KBM-7 (cell line): ENCODE results near the gene USF2.

Experiments used
- DNase-seq: peaks from one replicate; pipeline ENCODE4 v3.0.0-alpha.2; 2015
- in situ Hi-C: fragments of 300-500 bp; cut with MboI; formaldehyde crosslinking; loops from 2 replicates; pipeline ENCODE4 v1.14.3; 2020; ENCODE audit warnings: low sequenced_read_pairs, low pct_unique_long_range_greater_than_20kb, mixed read lengths

Gene USF2

DNA sequence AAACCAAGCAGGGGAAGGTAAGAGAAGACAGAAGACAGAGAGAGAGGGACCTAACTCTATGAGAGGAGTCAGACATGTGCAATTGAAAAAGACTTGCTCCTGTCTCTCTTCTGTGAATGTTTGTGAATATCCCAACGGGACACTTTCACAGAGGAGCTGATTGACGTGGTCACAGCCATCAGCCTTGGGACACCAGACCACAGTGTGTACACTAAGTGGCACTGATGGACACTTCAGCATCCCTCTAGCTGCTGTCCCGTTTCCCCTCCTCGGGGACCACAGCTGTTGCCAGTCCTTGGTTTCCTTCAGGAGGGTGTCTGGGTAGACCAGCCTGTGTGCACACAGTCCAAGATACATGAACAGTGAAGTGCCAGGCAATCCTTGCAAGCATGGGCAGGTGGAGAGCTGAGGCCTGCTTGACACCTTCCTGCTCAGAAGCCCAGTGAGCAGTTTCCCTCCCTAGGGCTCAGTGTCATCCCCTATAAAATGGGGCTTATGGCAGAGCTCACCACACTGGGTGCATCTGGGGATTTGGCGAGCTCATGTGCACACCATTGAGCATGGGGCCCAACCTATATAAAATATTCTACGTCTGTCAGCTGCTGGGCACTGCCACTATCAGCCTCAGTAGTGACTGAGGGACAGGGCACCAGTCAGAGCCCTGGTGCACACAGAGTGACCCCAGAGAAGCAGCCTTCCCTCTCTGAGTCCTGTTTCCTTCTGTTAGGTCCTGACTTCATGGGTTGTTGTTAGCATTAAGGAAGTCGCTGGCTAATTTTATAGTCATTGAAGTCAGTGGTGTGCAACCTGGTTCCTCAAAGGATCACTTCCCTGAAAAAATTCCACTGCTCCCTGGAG lies 4.3 kb upstream of the USF2 start:
- in situ Hi-C loops: no loop called here
- DNase-seq: peak; percentile 59

- DNase-seq: no peak
These were observed 3.4 kb upstream of the USF2 start for GRCh38 chr19:35265126-35265899.

DNA sequence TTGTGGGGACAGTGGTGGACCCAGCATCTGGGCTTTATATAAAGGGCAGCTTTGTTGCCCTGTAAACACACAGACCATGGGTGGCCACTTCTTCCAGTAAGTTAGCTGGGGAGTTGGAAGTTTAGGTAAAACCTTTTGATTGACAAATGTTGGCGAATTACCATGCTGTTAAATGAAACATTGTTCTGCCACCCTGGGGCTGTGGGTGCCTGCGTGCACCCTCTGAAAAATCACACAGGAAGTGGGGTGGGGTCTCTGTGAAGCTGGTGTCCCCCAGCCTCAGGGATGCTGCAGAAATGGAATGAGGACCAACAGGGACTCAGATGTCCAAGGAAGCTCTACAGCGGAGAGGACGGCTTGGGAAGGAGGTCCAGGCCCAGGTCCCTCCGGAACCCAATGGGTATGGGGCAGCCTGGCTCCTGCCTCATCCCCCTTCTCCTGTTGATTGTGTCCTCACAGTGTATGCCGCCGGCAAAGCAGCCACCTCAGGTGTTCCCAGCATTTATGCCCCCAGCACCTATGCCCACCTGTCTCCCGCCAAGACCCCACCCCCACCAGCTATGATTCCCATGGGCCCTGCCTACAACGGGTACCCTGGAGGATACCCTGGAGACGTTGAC lies 2.8 kb upstream of the USF2 start:
- in situ Hi-C loops: no loop called here
- no peak for DNase-seq

More at GRCh38 chr19:35265126-35265899, 3.4 kb upstream of the USF2 start:
- in situ Hi-C loops: no loop called here

DNA sequence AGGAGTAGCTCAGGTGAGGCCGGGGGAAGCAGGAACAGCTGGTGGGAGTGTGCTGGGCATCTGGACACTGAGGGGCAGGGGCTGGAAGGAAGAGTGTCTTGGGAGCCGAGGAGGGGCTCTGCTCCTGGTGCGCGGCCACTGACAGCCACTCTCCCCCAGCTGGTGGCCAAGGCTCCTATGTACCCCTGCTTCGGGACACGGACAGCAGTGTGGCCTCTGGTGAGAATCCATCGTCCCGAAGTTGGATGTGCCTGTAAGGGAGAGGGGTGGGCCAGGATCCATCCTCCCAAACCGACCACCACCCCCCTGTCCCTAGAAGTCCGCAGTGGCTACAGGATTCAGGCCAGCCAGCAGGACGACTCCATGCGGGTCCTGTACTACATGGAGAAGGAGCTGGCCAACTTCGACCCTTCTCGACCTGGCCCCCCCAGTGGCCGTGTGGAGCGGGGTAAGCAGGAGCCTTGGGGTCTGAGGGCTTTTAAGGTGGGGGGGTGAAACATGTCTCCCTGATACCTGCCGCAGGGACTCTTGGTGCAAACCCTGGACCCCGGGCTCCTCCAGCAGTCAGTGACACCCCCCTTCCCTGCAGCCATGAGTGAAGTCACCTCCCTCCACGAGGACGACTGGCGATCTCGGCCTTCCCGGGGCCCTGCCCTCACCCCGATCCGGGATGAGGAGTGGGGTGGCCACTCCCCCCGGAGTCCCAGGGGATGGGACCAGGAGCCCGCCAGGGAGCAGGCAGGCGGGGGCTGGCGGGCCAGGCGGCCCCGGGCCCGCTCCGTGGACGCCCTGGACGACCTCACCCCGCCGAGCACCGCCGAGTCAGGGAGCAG lies 2.0 kb upstream of the USF2 start:
- in situ Hi-C loops: no loop called here
- DNase-seq: no peak

DNA sequence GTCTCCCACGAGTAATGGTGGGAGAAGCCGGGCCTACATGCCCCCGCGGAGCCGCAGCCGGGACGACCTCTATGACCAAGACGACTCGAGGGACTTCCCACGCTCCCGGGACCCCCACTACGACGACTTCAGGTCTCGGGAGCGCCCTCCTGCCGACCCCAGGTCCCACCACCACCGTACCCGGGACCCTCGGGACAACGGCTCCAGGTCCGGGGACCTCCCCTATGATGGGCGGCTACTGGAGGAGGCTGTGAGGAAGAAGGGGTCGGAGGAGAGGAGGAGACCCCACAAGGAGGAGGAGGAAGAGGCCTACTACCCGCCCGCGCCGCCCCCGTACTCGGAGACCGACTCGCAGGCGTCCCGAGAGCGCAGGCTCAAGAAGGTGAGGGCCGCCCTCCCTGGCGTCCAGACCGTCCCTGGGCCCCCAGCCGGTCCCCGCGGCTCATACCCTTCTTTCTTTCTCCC lies 1.4 kb upstream of the USF2 start:
- in situ Hi-C loops: no loop called here
- no peak for DNase-seq

DNA sequence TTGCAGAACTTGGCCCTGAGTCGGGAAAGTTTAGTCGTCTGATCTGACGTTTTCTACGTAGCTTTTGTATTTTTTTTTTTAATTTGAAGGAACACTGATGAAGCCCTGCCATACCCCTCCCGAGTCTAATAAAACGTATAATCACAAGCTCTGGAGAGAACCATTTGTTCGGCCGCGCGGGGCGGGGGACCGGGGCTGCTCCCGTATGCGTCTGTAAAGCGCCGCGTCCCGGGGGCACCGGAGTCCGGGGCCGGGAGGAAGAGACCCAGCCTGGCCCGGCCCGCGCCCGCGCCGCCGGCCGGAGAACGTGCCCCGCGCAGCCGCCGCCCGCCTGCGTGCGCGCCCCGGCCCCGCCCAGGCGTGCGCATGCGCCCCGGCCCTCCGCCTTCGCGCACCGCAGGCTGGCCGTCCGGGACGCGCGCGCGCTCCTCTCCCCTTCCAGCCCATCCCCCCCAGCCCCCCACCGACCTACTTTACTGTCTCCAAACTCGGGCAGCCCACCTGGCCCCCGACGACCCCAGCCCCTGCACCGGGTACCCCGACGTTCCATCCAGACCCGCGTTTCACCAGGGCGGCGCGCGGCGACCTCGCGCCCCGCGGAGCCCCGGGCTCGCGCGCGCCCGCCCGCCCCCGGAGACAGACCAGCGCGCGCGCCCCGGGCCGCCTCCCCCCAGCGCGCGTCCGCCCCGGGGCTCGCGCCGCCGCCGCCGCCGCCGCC lies 785 bp upstream of the USF2 start:
- DNase-seq: peak; percentile 55
- in situ Hi-C loops: no loop called here

GRCh38 chr19:35269438-35270117 lies 816 bp downstream of the USF2 start:
- in situ Hi-C loops: no loop called here

GRCh38 chr19:35270381-35270811 lies 1.6 kb downstream of the USF2 start:
- in situ Hi-C loops: no loop called here
- no peak for DNase-seq

More at GRCh38 chr19:35269438-35270117, 816 bp downstream of the USF2 start:
- peak; percentile 78 for DNase-seq

DNA sequence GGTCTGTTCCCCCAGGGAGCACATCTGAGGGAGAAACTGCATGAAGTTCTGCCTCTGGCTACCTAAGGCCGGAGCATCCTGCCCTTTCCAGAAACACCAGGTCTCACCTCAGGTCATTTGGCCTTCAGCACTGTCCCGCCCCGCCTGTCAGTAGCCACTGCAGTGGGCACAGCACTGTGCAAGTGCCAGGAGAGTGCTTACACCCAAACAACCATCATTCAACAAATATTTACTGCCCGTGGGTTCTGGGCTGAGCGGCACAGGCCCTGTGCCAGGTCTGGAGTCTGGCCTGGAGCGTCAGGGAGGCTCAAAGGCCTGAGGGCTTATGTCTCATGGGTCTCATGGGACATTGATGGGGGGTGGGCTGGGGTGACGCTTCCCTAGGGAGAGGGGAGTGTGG lies 2.8 kb downstream of the USF2 start:
- in situ Hi-C loops: no loop called here
- DNase-seq: no peak

DNA sequence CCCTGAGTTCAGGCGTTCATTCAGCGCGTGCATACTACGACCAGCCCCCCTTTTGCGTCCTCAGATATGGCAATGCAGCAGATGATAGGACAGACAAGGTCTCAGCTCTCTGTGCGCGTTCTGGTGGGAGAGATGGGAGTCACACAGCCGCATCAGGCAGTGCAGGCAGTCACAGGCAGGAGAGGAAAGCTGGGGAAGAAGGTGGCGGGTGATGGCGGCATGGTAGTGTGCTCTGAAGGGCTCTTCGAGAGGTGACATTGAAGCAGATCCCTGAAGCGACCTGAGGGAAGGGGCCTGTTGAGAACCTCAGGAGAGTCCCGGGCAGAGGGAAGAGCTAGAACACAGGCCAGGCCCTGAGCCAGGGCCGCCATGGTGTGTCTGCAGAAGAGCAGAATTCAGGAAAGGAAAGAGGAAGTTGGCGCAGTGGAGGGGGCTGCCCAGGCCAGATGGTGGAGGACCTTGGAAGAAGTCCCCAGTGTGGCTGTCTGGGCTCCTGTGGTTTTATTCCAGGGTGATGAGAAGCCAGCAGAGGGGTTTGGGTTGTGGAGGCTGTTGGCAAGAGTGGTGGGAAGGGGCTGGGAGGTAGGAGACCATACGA lies 3.5 kb downstream of the USF2 start:
- in situ Hi-C loops: no loop called here
- DNase-seq: peak; percentile 87

GRCh38 chr19:35272954-35273649 lies 4.3 kb downstream of the USF2 start:
- in situ Hi-C loops: no loop called here
- DNase-seq: no peak

- in situ Hi-C loops: no loop called here
- DNase-seq: no peak
These were observed 5.0 kb downstream of the USF2 start for GRCh38 chr19:35273686-35274259.

- DNase-seq: no peak
- in situ Hi-C loops: no loop called here
These were observed 5.6 kb downstream of the USF2 start for GRCh38 chr19:35274323-35274722.

DNA sequence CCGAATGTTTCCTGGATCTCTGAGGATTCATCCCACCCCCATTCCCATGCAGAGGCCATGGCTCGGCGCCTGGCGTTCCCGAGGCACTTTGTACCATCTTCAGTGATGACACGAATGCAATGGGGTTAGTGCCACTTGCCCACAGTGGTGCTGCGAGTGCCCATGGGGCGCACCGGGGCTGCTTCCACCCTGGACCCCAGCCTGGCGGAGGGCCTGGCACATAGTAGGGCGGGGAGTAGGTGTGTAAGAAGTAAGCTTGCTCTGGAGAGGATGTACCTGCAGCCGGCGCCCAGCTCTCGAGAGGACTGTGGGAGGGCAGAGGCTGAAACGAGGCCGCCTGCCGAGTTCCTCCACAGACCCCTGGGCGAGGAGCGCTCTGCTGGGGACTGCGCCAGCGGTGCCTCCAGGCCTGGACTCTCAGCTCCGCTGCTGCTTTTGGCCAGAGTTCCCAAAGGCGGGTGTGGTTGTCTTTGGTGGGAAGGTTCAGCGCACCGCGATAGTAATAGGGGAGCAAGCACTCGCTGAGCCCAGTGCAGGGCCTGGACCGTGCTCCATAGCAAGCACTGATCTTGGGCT lies 8.0 kb downstream of the USF2 start:
- DNase-seq: no peak
- in situ Hi-C loops: no loop called here

GRCh38 chr19:35278578-35279284 lies 10.0 kb downstream of the USF2 start:
- DNase-seq: no peak

GRCh38 chr19:35279374-35279773 lies 10.6 kb downstream of the USF2 start:
- in situ Hi-C loops: no loop called here
- no peak for DNase-seq

More at GRCh38 chr19:35278578-35279284, 10.0 kb downstream of the USF2 start:
- in situ Hi-C loops: no loop called here
